H1 (cell line): Measurements from ENCODE around the gene GPR15LG. TPM values are rescaled to one million over a fixed set of nuclear protein-coding genes. Genes with fewer than 3 reads are reported as not detected.
A peak's percentile ranks its signal among the peaks of the same experiment; 100 is the strongest.

ENCODE experiments used
- CTCF ChIA-PET: fragments of 300-600 bp; sonication (Branson Sonifier 250); formaldehyde crosslinking; loops from one replicate; lab custom pipeline; 2021; ENCODE audit not compliant: partially characterized antibody; lab: Charles Lee
- POLR2A ChIA-PET: fragments of 300-600 bp; sonication (Branson Sonifier 250); formaldehyde crosslinking; loops from one replicate; lab custom pipeline; 2021; ENCODE audit warnings: inconsistent platforms; ENCODE audit not compliant: partially characterized antibody; lab: Charles Lee
- DNase-seq, 2 experiments: peaks; one replicate each; pipeline versions ENCODE4 v3.0.0 to v3.0.0-alpha.2; 2010 to 2022; ENCODE audit warnings: low spot score in 2 of 2, low read depth in 1 of 2, mixed read lengths in 1 of 2
- FAIRE-seq: peaks from 2 replicates; lab custom pipeline; 2011; peaks lifted over from hg19 to GRCh38; lab: Jason Lieb, UNC
- H2AFZ ChIP-seq: 2 replicates; pipeline ENCODE4 v1.8.1; 2012; ENCODE audit warnings: low read length, inconsistent platforms
- H2AK5ac ChIP-seq: 2 replicates; pipeline ENCODE4 v1.6.1; 2013; ENCODE audit warnings: low read depth, low read length
- H2BK120ac ChIP-seq: replicated peaks from 2 replicates; pipeline ENCODE3; 2013; ENCODE audit warnings: low read depth, low read length, inconsistent platforms
- H2BK12ac ChIP-seq: 2 replicates; pipeline ENCODE4 v1.6.1; 2013; ENCODE audit warnings: low read depth, low read length
- H2BK15ac ChIP-seq: 2 replicates; pipeline ENCODE4 v1.6.1; 2013; ENCODE audit warnings: low read length
- H2BK20ac ChIP-seq: 2 replicates; pipeline ENCODE4 v1.6.1; 2013; ENCODE audit warnings: low read length
- H2BK5ac ChIP-seq: 2 replicates; pipeline ENCODE4 v1.6.1; 2013; ENCODE audit warnings: low read depth, low read length
- H3K14ac ChIP-seq: 2 replicates; pipeline ENCODE4 v1.6.1; 2013; ENCODE audit warnings: inconsistent platforms; ENCODE audit not compliant: insufficient read length
- H3K18ac ChIP-seq: 2 replicates; pipeline ENCODE4 v1.6.1; 2013; ENCODE audit warnings: low read length; ENCODE audit errors: extremely low read depth
- H3K23ac ChIP-seq: 2 replicates; pipeline ENCODE4 v1.6.1; 2013; ENCODE audit warnings: inconsistent platforms; ENCODE audit not compliant: insufficient read length
- H3K23me2 ChIP-seq: 2 replicates; pipeline ENCODE4 v1.6.1; 2013; ENCODE audit warnings: low read depth, low read length
- H3K27ac ChIP-seq: 2 replicates; pipeline ENCODE4 v1.6.1; 2011; ENCODE audit warnings: low read depth, low read length, inconsistent platforms
- H3K27me3 ChIP-seq, 4 experiments: replicated peaks in 1 of 4; 1 replicate in 1 of 4; 2 replicates in 3 of 4; pipeline versions ENCODE4 v1.6.1 to v1.8.1; 2011 to 2013; ENCODE audit warnings: low read length in 3 of 4, mild to moderate bottlenecking in 3 of 4, inconsistent platforms in 2 of 4, mixed read lengths in 2 of 4, moderate library complexity in 1 of 4; ENCODE audit not compliant: control insufficient read depth in 3 of 4, insufficient read depth in 3 of 4; ENCODE audit errors: extremely low read depth in 1 of 4
- H3K36me3 ChIP-seq, 4 experiments: 2 replicates each; pipeline versions ENCODE4 v1.6.1 to v1.8.1; 2011 to 2013; ENCODE audit warnings: mild to moderate bottlenecking in 4 of 4, low read length in 3 of 4, moderate library complexity in 2 of 4, control low read depth in 1 of 4, inconsistent platforms in 1 of 4; ENCODE audit not compliant: insufficient read depth in 4 of 4, control insufficient read depth in 2 of 4
- H3K4ac ChIP-seq: replicated peaks from 2 replicates; pipeline ENCODE3; 2013; ENCODE audit warnings: low read length, low read depth, mixed read lengths, inconsistent platforms; ENCODE audit not compliant: insufficient read length
- H3K4me1 ChIP-seq, 4 experiments: replicated peaks in 1 of 4; 1 replicate in 1 of 4; 2 replicates in 3 of 4; pipeline versions ENCODE4 v1.6.1 to v1.8.1; 2011 to 2013; ENCODE audit warnings: low read length in 3 of 4, inconsistent platforms in 2 of 4, mixed read lengths in 1 of 4; ENCODE audit not compliant: insufficient read depth in 4 of 4, control insufficient read depth in 3 of 4
- H3K4me2 ChIP-seq, 2 experiments: 2 replicates each; pipeline versions ENCODE4 v1.6.1 to v1.8.1; 2011 to 2013; ENCODE audit warnings: low read depth in 2 of 2, low read length in 2 of 2, control low read depth in 1 of 2, inconsistent platforms in 1 of 2, mild to moderate bottlenecking in 1 of 2; ENCODE audit not compliant: insufficient read depth in 1 of 2
- H3K4me3 ChIP-seq, 4 experiments: fragments of 200-600, 300-600 bp in 1 of 4; sonication (generic), shearing (Covaris generic), sonication (Bioruptor Twin) in 1 of 4; 2 replicates each; pipeline versions ENCODE4 v1.5.1 to v1.8.1; 2011 to 2016; ENCODE audit warnings: low read length in 4 of 4, low read depth in 3 of 4, control low read depth in 2 of 4, inconsistent platforms in 2 of 4, mild to moderate bottlenecking in 2 of 4, mixed read lengths in 1 of 4, moderate library complexity in 1 of 4; ENCODE audit not compliant: insufficient read depth in 2 of 4; ENCODE audit errors: extremely low read depth in 1 of 4
- H3K56ac ChIP-seq: replicated peaks from 2 replicates; pipeline ENCODE3; 2013; ENCODE audit warnings: low read depth, mild to moderate bottlenecking, mixed read lengths, low read length, inconsistent platforms; ENCODE audit not compliant: insufficient read length
- H3K79me1 ChIP-seq: 2 replicates; pipeline ENCODE4 v1.6.1; 2013; ENCODE audit warnings: low read depth, low read length, control low read depth
- H3K79me2 ChIP-seq, 2 experiments: 2 replicates each; pipeline versions ENCODE4 v1.6.1 to v1.8.1; 2012 to 2013; ENCODE audit warnings: low read length in 2 of 2, mild to moderate bottlenecking in 2 of 2, inconsistent platforms in 1 of 2; ENCODE audit not compliant: insufficient read depth in 2 of 2, control insufficient read depth in 1 of 2
- H3K9ac ChIP-seq, 4 experiments: replicated peaks in 1 of 4; 1 replicate in 1 of 4; 2 replicates in 3 of 4; pipeline versions ENCODE4 v1.6.1 to v1.8.1; 2011 to 2013; ENCODE audit warnings: low read depth in 3 of 4, low read length in 3 of 4, control low read depth in 2 of 4, mild to moderate bottlenecking in 2 of 4, moderate library complexity in 2 of 4, inconsistent platforms in 1 of 4; ENCODE audit errors: extremely low read depth in 1 of 4
- H3K9me3 ChIP-seq, 2 experiments: 2 replicates each; pipeline versions ENCODE4 v1.6.1 to v1.8.1; 2012 to 2013; ENCODE audit warnings: mild to moderate bottlenecking in 2 of 2, moderate library complexity in 2 of 2, control low read depth in 1 of 2, inconsistent platforms in 1 of 2, low read depth in 1 of 2, low read length in 1 of 2, mixed read lengths in 1 of 2; ENCODE audit not compliant: insufficient read depth in 2 of 2
- H4K20me1 ChIP-seq, 2 experiments: replicated peaks in 1 of 2; 2 replicates each; pipeline versions ENCODE3 to v1.8.1; 2011 to 2013; ENCODE audit warnings: inconsistent platforms in 2 of 2, low read length in 2 of 2, mild to moderate bottlenecking in 1 of 2; ENCODE audit not compliant: insufficient read depth in 2 of 2, control insufficient read depth in 1 of 2
- H4K5ac ChIP-seq: 2 replicates; pipeline ENCODE4 v1.6.1; 2013; ENCODE audit warnings: low read length, low read depth, mixed read lengths, inconsistent platforms; ENCODE audit not compliant: insufficient read length
- H4K8ac ChIP-seq: 2 replicates; pipeline ENCODE4 v1.8.0; 2013; ENCODE audit warnings: mild to moderate bottlenecking, moderate library complexity, low read length, inconsistent platforms; ENCODE audit not compliant: insufficient read depth; ENCODE audit errors: extremely low read depth
- H4K91ac ChIP-seq: replicated peaks from 2 replicates; pipeline ENCODE3; 2013; ENCODE audit warnings: low read length, mixed read lengths, inconsistent platforms; ENCODE audit not compliant: insufficient read length
- CHD2 ChIP-seq: IDR thresholded peaks from 2 replicates; pipeline ENCODE4 v1.6.1; 2012; ENCODE audit warnings: low read length, improper control_type of control experiment
- EGR1 ChIP-seq: IDR thresholded peaks from 2 replicates; pipeline ENCODE4 v1.6.1; 2011; ENCODE audit warnings: low read depth, low read length, borderline replicate concordance
- EP300 ChIP-seq, 2 experiments: IDR thresholded peaks; 1 replicate in 1 of 2; 2 replicates in 1 of 2; pipeline ENCODE4 v1.6.1; 2011 to 2012; ENCODE audit warnings: low read depth in 2 of 2, low read length in 2 of 2, mild to moderate bottlenecking in 2 of 2, borderline replicate concordance in 1 of 2, inconsistent platforms in 1 of 2, moderate library complexity in 1 of 2
- JUN ChIP-seq: IDR thresholded peaks from 2 replicates; pipeline ENCODE4 v1.6.1; 2011; ENCODE audit warnings: low read depth, mild to moderate bottlenecking, improper control_type of control experiment, low read length
- TAF7 ChIP-seq: optimal IDR thresholded peaks from 2 replicates; pipeline ENCODE3; 2011; ENCODE audit warnings: low read depth, mild to moderate bottlenecking, inconsistent platforms, low read length, moderate library complexity, borderline replicate concordance
- TCF12 ChIP-seq: IDR thresholded peaks from 2 replicates; pipeline ENCODE4 v1.6.1; 2011; ENCODE audit warnings: low read depth, mild to moderate bottlenecking, low read length
- WGBS, 2 experiments: shearing (Covaris generic) in 1 of 2; methylation state at CpG; one replicate each; pipeline versions ENCODE4 v1.1.6 to v1.1.7; 2013 to 2015; ENCODE audit warnings: low lambda C conversion rate in 2 of 2, mixed read lengths in 2 of 2, inconsistent platforms in 1 of 2, low coverage in 1 of 2, missing lambda C conversion rate in 1 of 2; ENCODE audit not compliant: insufficient replicate concordance in 2 of 2, insufficient coverage in 1 of 2, insufficient read length in 1 of 2; ENCODE audit errors: extremely low coverage in 1 of 2, missing lambda C conversion rate in 1 of 2; 5-methylcytosine and 5-hydroxymethylcytosine counted together
- polyA plus RNA-seq, 7 experiments: library from polyadenylated mRNA; depleted of rRNA in 3 of 7; stranded (reverse) in 5 of 7; unstranded in 2 of 7; fragments of >200 nt in 5 of 7; fragments of 200-250 nt in 2 of 7; gene quantifications; 1 replicate in 5 of 7; 2 replicates in 1 of 7; 4 replicates in 1 of 7; pipeline versions ENCODE4 v1.2.1 to v1.2.3, GENCODE V29; 2011 to 2013; ENCODE audit warnings: missing spikeins in 2 of 7, mixed read lengths in 2 of 7
- total RNA-seq: library from RNA; stranded (reverse); fragmentation: NEBNext Ultra II Directional; extraction: Animal tissue kit (Norgen Biotek cat#: 25700); gene quantifications from 2 replicates; pipeline ENCODE4 v1.2.1, GENCODE V29; 2021

Gene GPR15LG
- total and polyA plus RNA-seq, 2 of the 8 experiments (the other 6 are each of a cell fraction or from before 2014, with no cell fraction given), result not detected

DNA sequence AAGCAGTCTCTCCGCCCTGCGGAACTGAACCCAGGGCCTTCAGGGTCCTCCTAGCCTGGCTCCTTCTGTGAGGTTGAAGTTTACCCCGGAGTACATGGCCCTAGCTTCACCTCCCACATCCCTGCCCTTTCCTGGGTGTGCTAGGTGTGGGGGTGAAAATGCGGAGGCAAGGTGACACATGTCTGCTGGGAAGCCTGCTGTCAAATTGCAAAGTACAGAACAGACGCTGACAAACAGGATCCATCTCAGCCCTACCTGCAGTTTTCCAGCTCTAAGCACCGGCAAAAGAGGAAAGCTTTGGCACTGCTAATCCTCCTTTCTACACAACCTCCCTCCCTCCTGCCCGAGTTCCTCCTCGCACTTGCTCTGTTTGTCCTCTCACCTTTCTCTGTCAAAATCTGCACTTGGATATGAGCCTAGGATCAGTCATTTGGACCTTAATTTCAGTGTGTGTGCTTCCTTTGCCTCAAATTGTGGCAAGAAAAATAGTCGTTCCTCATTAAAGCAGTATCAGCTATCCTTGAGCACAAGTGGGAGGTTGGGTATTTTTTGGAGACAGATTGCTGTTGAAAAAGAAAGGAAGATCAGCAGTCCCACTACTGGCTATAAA lies 14.4 kb upstream of the GPR15LG start:
- DNase-seq, result no peak
- Histone ChIP-seq H2BK5ac (no peak overlapping the region), H2BK15ac (no peak overlapping the region), H3K4me1 (peaks cover 6 to 31% (median 24%) of the 10 kb centered on the region in 4 experiments; a peak in 6 of 7 replicates), H4K5ac (no peak overlapping the region), H4K8ac (no peak overlapping the region), H2BK120ac (no peak overlapping the region), H3K14ac (no peak overlapping the region), H3K18ac (no peak overlapping the region), H3K79me2 (no peaks in the 10 kb centered on the region), H3K4me2 (0 out of 4 replicates have a peak overlapping the region, but pooled peaks of 1 of the 2 experiments have one; percentile 7), H3K9ac (no peak overlapping the region; a peak in 1 of 7 replicates), H3K4ac (no peak overlapping the region), H3K9me3 (no peaks in the 10 kb centered on the region), H3K4me3 (no peak overlapping the region), H2AFZ (no peak overlapping the region), H3K56ac (no peak overlapping the region), H3K23me2 (no peaks in the 10 kb centered on the region), H2BK12ac (0 out of 2 replicates have a peak overlapping the region, but pooled peaks have one; percentile 4), H3K79me1 (no peaks in the 10 kb centered on the region), H3K23ac (no peak overlapping the region), H3K27me3 (no peaks in the 10 kb centered on the region), H2BK20ac (no peak overlapping the region), H4K91ac (no peak overlapping the region), H3K36me3 (peaks cover 0 to 6% (median 1%) of the 10 kb centered on the region in 4 experiments; a peak in 2 of 8 replicates), H2AK5ac (peak overlapping the region; percentile 72; the same call in 1 of the 2 replicates), H4K20me1 (no peaks in the 10 kb centered on the region), H3K27ac (no peak overlapping the region)
- WGBS, 2 experiments, result 90% methylated on average over 9 of the region's 9 CpGs; no CpG with 5 or more reads in 1 of the 2 experiments
- ChIA-PET CTCF (interaction anchor here (0.6 to 10.9 kb wide), 11 partner anchors 11 to 108 kb away, joined by 3 to 95 read pairs (median 5); no protein-coding TSS in a partner anchor), POLR2A (interaction anchor here (1.1 to 2.1 kb wide), 6 partner anchors 12 to 32 kb away, joined by 3 to 13 read pairs (median 4); partner anchors contain the start of gene GHITM)
- FAIRE-seq, result no peak
- TF ChIP-seq TCF12, result no peak
- TF ChIP-seq TAF7, result no peak
- TF ChIP-seq JUN, result no peak
- TF ChIP-seq EGR1, result no peak
- TF ChIP-seq EP300 (IDR thresholded peaks at IDR 0.05; ENCODE audit: borderline replicate concordance in 1 of 2, low read depth in 2 of 2, low read length in 2 of 2), result no peak
- no peak for TF ChIP-seq CHD2
